GM21515 (cell line): ENCODE data around the gene RIPPLY2.
"Not testable (repeated sequence)": the region's sequence is repeated elsewhere in the genome, so short reads cannot be mapped to it uniquely, and the experiment has no call there.

Experiments used
- ATAC-seq: cut with Tn5 transposase; IDR thresholded peaks from one replicate; pipeline ENCODE4 v1.9.1; 2021; ENCODE audit not compliant: unreplicated experiment

Gene RIPPLY2

GRCh38 chr6:83897094-83897493 is 43.9 kb downstream of the RIPPLY2 start:
- not testable (repeated sequence) for ATAC-seq

GRCh38 chr6:83901624-83902023 is 48.5 kb downstream of the RIPPLY2 start:
- ATAC-seq, result no peak

GRCh38 chr6:83904395-83904794 is 51.2 kb downstream of the RIPPLY2 start:
- ATAC-seq, result no peak

- ATAC-seq, result no peak
These were observed 52.5 kb downstream of the RIPPLY2 start for GRCh38 chr6:83905648-83906047.
